Osteocyte (in vitro differentiated cells): ENCODE measurements around the gene CELSR3. TPM values are rescaled to one million over a fixed set of nuclear protein-coding genes. Genes with fewer than 3 reads are reported as not detected.

Source experiments
- DNase-seq: peaks from one replicate; pipeline ENCODE4 v3.0.0; 2021; ENCODE audit warnings: mixed read lengths; ENCODE audit not compliant: unreplicated experiment; ENCODE audit errors: extremely low spot score
- H3K27ac Mint-ChIP-seq: one replicate; pipeline ENCODE4 v1.8.0; 2021; ENCODE audit warnings: mild to moderate bottlenecking, mixed read lengths; ENCODE audit not compliant: unreplicated experiment
- H3K27me3 Mint-ChIP-seq: one replicate; pipeline ENCODE4 v1.8.0; 2021; ENCODE audit warnings: mixed read lengths; ENCODE audit not compliant: unreplicated experiment
- H3K36me3 Mint-ChIP-seq: one replicate; pipeline ENCODE4 v1.8.0; 2021; ENCODE audit warnings: mixed read lengths; ENCODE audit not compliant: unreplicated experiment
- H3K4me1 Mint-ChIP-seq: one replicate; pipeline ENCODE4 v1.8.0; 2021; ENCODE audit warnings: mixed read lengths; ENCODE audit not compliant: unreplicated experiment
- H3K4me3 Mint-ChIP-seq: one replicate; pipeline ENCODE4 v1.8.0; 2021; ENCODE audit warnings: mild to moderate bottlenecking, moderate library complexity, mixed read lengths; ENCODE audit not compliant: unreplicated experiment
- H3K9me3 Mint-ChIP-seq: one replicate; pipeline ENCODE4 v1.8.0; 2021; ENCODE audit warnings: mixed read lengths; ENCODE audit not compliant: unreplicated experiment
- total RNA-seq: library from RNA; stranded (reverse); gene quantifications from 2 replicates; pipeline ENCODE4 v1.2.1, GENCODE V29; 2021
- TF ChIP-seq, protein P1 (sequence below): fragments of 200-600 bp; sonication (generic); IDR thresholded peaks from 2 replicates; pipeline ENCODE4 v1.5.0; 2021; ENCODE audit warnings: antibody characterized with exemption, mild to moderate bottlenecking, moderate library complexity

The CELSR3 gene
- total RNA-seq, 1 donor from 2014 or later: 7.1 TPM

DNA sequence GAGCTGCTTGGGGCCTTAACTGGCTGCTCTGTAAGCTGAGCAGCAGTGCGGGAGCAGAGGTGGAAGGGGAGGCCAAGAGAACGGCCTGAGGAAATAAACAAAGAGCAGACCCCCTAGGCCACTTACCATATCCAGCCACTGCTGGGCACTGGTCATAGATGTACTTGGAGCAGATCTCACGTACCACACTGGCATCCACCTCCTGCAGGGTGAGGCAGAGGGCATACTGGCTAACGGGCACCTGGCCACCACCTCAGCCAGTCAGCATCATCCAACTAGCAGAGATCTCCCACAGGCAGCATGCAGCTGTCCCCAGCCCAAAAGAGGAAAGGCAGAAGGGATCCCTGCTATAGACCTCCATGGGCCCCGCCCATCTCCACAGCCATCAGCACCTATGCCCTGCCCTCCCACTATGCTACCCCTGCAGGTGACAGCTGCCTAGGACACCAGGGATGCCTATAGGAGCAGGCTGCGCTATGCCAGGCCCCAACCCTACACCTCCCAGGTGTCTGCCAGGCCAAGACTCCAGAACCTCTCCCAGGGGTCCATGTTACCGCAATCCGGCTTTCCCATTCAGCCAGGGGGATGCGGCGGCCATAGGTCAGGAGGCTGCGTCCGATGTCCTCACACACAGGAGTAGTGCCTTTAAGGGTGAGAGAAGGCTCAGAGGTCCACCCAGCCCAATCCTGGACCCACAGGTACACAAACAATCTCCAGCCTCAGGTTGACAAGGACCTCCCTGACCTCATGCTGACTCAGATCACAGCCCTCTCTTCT is 63.0 kb downstream of the CELSR3 start:
- peaks cover 56% of the 10 kb centered on the region for H3K4me1 Mint-ChIP-seq
- TF ChIP-seq, protein P1, sequence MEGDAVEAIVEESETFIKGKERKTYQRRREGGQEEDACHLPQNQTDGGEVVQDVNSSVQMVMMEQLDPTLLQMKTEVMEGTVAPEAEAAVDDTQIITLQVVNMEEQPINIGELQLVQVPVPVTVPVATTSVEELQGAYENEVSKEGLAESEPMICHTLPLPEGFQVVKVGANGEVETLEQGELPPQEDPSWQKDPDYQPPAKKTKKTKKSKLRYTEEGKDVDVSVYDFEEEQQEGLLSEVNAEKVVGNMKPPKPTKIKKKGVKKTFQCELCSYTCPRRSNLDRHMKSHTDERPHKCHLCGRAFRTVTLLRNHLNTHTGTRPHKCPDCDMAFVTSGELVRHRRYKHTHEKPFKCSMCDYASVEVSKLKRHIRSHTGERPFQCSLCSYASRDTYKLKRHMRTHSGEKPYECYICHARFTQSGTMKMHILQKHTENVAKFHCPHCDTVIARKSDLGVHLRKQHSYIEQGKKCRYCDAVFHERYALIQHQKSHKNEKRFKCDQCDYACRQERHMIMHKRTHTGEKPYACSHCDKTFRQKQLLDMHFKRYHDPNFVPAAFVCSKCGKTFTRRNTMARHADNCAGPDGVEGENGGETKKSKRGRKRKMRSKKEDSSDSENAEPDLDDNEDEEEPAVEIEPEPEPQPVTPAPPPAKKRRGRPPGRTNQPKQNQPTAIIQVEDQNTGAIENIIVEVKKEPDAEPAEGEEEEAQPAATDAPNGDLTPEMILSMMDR: no peak
- H3K4me3 Mint-ChIP-seq: no peak overlapping the region
- H3K27me3 Mint-ChIP-seq: no peaks in the 10 kb centered on the region
- H3K9me3 Mint-ChIP-seq: no peaks in the 10 kb centered on the region
- H3K36me3 Mint-ChIP-seq: peaks cover 43% of the 10 kb centered on the region
- no peak for DNase-seq
- H3K27ac Mint-ChIP-seq: peak overlapping the region; percentile 95

DNA sequence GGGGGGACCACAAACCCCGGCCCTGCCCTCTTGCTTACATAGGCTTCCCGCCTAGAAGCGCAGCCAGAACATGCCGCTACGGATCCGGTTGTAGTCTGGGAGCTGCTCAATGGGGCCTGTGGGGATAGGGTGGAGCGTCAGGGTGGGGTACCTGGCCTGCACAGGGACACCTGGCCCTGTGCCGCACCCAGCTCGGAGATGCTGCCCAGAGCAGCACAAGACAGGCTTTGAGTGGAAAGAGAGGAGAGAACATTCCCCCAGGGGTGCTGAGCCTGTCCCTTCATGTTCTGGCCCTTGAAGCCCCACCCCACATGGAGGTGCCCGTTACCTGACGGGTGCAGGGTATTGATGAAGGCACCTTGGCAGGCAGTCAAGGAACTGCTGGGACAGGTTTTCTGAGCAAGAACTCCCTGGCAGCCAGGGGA is 63.6 kb downstream of the CELSR3 start:
- Mint-ChIP-seq H3K27ac (peak overlapping the region; percentile 95), H3K9me3 (no peaks in the 10 kb centered on the region), H3K4me1 (peaks cover 61% of the 10 kb centered on the region)

DNA sequence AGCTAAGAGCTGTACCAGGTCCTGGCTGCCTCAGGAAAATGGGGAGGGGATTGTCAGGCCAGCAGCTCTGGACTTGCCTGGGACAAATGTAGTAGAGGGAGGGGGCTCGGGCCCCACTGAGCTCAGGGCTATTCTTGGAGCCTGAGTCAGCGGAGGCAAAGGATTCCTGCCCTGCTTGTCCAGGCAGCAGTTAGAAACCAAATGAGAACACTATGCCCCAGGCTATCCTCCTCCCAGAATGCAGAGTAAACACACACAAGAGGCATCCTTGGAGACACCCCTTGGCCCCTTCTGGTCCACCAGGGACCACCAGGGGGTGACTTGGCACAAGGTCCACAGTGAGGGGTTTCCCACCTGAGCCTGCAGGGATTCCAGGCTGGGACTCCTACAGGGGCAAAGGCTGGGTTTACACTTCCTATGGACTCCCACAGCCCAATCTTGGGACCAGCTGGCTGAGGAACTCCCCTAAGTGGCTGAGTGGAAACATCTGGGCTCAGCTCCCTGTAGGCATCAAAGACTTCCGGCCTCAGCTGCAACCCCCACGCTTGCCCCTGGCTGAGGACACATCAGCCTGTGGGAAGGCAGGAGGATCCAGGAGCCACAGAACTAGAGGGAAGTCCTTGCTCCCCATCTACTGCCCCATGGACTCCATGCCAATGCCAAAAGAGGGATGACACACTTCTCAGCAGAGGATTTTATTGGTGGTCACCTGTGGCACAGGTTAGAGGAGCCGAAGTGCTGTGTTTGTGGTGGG is 64.2 kb downstream of the CELSR3 start:
- Mint-ChIP-seq H3K36me3 (peaks cover 33% of the 10 kb centered on the region), H3K27me3 (no peaks in the 10 kb centered on the region), H3K27ac (peak overlapping the region; percentile 95), H3K4me1 (peaks cover 61% of the 10 kb centered on the region), H3K9me3 (no peaks in the 10 kb centered on the region), H3K4me3 (peak overlapping the region; percentile 51)
- TF ChIP-seq, protein P1: peak; percentile 23
- peak; percentile 96 for DNase-seq

More for the DNA sequence above, 63.6 kb downstream of the CELSR3 start:
- Mint-ChIP-seq H3K27me3 (no peaks in the 10 kb centered on the region), H3K4me3 (peak overlapping the region; percentile 51), H3K36me3 (peaks cover 38% of the 10 kb centered on the region)
- TF ChIP-seq, protein P1: no peak
- DNase-seq: no peak

DNA sequence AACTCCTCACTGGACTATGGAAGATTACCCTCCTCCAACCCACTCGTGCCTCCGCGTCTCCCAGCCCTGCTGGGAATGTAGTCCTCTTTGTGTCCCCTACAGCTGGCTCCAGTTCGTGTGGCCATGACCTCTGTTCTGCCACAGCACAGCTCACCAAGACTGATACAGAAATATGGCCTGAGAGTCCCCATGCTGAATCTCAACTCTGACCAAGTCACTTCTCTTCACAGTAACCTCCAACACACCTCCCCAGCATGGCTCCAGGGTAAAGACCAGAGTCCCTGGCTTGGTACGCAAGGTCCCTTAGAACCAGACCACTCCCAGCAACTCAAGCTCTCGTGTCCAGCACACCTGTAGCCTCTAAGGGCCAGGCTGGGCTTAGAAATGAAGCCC is 65.3 kb downstream of the CELSR3 start:
- H3K4me3 Mint-ChIP-seq: no peak overlapping the region
- TF ChIP-seq, protein P1: no peak
- H3K36me3 Mint-ChIP-seq: peaks cover 26% of the 10 kb centered on the region
- peak overlapping the region; percentile 95 for H3K27ac Mint-ChIP-seq
- no peak for DNase-seq
- no peaks in the 10 kb centered on the region for H3K9me3 Mint-ChIP-seq
- H3K4me1 Mint-ChIP-seq: peaks cover 61% of the 10 kb centered on the region
- no peaks in the 10 kb centered on the region for H3K27me3 Mint-ChIP-seq
